HCT116 (cell line): ENCODE results near the gene CAND2. TPM values are rescaled to one million over a fixed set of nuclear protein-coding genes. Genes with fewer than 3 reads are reported as not detected.

Source experiments
- ATAC-seq: fragments of 200-7000 bp; cut with Tn5 transposase; 2 replicates; pipeline ENCODE4 v1.9.1; 2020; ENCODE audit warnings: mild to moderate bottlenecking, moderate library complexity
- BruUV-seq: library from RNA; stranded (reverse); fragments of 400-500 nt; replicated peaks from 2 replicates; lab custom pipeline; 2021; lab: Mats Ljungman, UMichigan
- CTCF ChIA-PET: fragments of 300-600 bp; sonication (Branson Sonifier 250); formaldehyde crosslinking; loops from one replicate; lab custom pipeline; 2021; ENCODE audit warnings: antibody characterized with exemption; lab: Charles Lee
- POLR2A ChIA-PET: fragments of 300-600, 350-600 bp; sonication (Branson Sonifier 250); formaldehyde crosslinking; loops from one replicate; lab custom pipeline; 2021; ENCODE audit warnings: antibody characterized with exemption; lab: Charles Lee
- RAD21 ChIA-PET, 2 experiments: fragments of 300-600 bp; sonication (Branson Sonifier 250); formaldehyde crosslinking; loops; one replicate each; lab custom pipeline; 2023; ENCODE audit warnings: low total read pairs in 2 of 2; ENCODE audit not compliant: uncharacterized antibody in 2 of 2, unreplicated experiment in 2 of 2, low non-redundant PET in 1 of 2; lab: Charles Lee
- DNase-seq: peaks from one replicate; pipeline ENCODE4 v3.0.0-alpha.2; 2010; ENCODE audit warnings: low read depth, low spot score
- H2AFZ ChIP-seq: fragments of 200-600 bp; shearing (Covaris generic), sonication (generic); 2 replicates; pipeline ENCODE4 v1.6.1; 2017; ENCODE audit warnings: low read depth, mixed run types, mixed read lengths, antibody characterized with exemption, low read length; ENCODE audit not compliant: poor library complexity, severe bottlenecking
- H3K27ac ChIP-seq: 2 replicates; pipeline ENCODE4 v1.5.1; 2012; ENCODE audit warnings: low read depth, low read length
- H3K27me3 ChIP-seq: fragments of 200-600 bp; sonication (generic); 2 replicates; pipeline ENCODE4 v1.6.1; 2016; ENCODE audit warnings: mixed run types, low read length, mixed read lengths; ENCODE audit not compliant: insufficient read depth
- H3K36me3 ChIP-seq, 2 experiments: fragments of 200-500 bp in 1 of 2; fragments of 200-600 bp in 1 of 2; sonication (Bioruptor generic) in 1 of 2; sonication (generic) in 1 of 2; 2 replicates each; pipeline versions ENCODE4 v1.5.1 to v1.6.1; 2014 to 2016; ENCODE audit warnings: low read length in 2 of 2, inconsistent platforms in 1 of 2, mixed read lengths in 1 of 2, mixed run types in 1 of 2; ENCODE audit not compliant: insufficient read depth in 2 of 2, control insufficient read depth in 1 of 2
- H3K4me1 ChIP-seq, 2 experiments: fragments of 200-600 bp in 1 of 2; sonication (generic) in 1 of 2; 2 replicates each; pipeline versions ENCODE4 v1.5.1 to v1.6.1; 2012 to 2017; ENCODE audit warnings: low read length in 2 of 2, inconsistent platforms in 1 of 2, mild to moderate bottlenecking in 1 of 2, mixed read lengths in 1 of 2, mixed run types in 1 of 2, moderate library complexity in 1 of 2; ENCODE audit not compliant: insufficient read depth in 2 of 2, control insufficient read depth in 1 of 2
- H3K4me2 ChIP-seq: fragments of 200-600 bp; sonication (generic); 2 replicates; pipeline ENCODE4 v1.6.1; 2017; ENCODE audit warnings: mixed run types, low read length, mixed read lengths
- H3K4me3 ChIP-seq, 2 experiments: fragments of 200-600 bp in 1 of 2; sonication (generic) in 1 of 2; replicated peaks in 1 of 2; 2 replicates each; pipeline ENCODE4 v1.5.1; 2011 to 2016; ENCODE audit warnings: low read length in 2 of 2, control low read depth in 1 of 2, low read depth in 1 of 2, mild to moderate bottlenecking in 1 of 2, mixed read lengths in 1 of 2, mixed run types in 1 of 2
- H3K79me2 ChIP-seq: fragments of 200-600 bp; sonication (generic); 2 replicates; pipeline ENCODE4 v1.6.1; 2017; ENCODE audit warnings: mild to moderate bottlenecking, mixed run types, low read length, moderate library complexity, mixed read lengths; ENCODE audit not compliant: insufficient read depth
- H3K9ac ChIP-seq: fragments of 200-600 bp; sonication (generic); 2 replicates; pipeline ENCODE4 v1.6.1; 2016; ENCODE audit warnings: low read length, mixed read lengths
- H3K9me2 ChIP-seq: fragments of 200-600 bp; sonication (generic), shearing (Covaris generic); 2 replicates; pipeline ENCODE4 v1.6.1; 2017; ENCODE audit warnings: mixed run types, mild to moderate bottlenecking, moderate library complexity; ENCODE audit not compliant: insufficient read depth
- H3K9me3 ChIP-seq, 2 experiments: fragments of 200-500 bp in 1 of 2; fragments of 200-600 bp in 1 of 2; sonication (Bioruptor generic) in 1 of 2; sonication (generic) in 1 of 2; 2 replicates each; pipeline ENCODE4 v1.6.1; 2014 to 2017; ENCODE audit warnings: low read length in 2 of 2, mixed read lengths in 2 of 2, inconsistent platforms in 1 of 2, low read depth in 1 of 2, mild to moderate bottlenecking in 1 of 2, mixed run types in 1 of 2, moderate library complexity in 1 of 2; ENCODE audit not compliant: control insufficient read depth in 1 of 2, insufficient read depth in 1 of 2
- H4K20me1 ChIP-seq: fragments of 200-600 bp; sonication (generic), shearing (Covaris generic); 2 replicates; pipeline ENCODE4 v1.6.1; 2017; ENCODE audit warnings: mixed run types, mild to moderate bottlenecking, moderate library complexity; ENCODE audit not compliant: insufficient read depth
- CEBPB ChIP-seq: IDR thresholded peaks from 2 replicates; pipeline ENCODE4 v1.6.1; 2012; ENCODE audit warnings: low read depth
- ELF1 ChIP-seq: IDR thresholded peaks from 2 replicates; pipeline ENCODE4 v1.6.1; 2012; ENCODE audit warnings: low read depth, borderline replicate concordance
- EZH2 ChIP-seq: fragments of 200-600 bp; sonication (generic); IDR thresholded peaks from 2 replicates; pipeline ENCODE4 v1.6.1; 2017; ENCODE audit warnings: antibody characterized with exemption, mixed run types
- POLR2A ChIP-seq: IDR thresholded peaks from 2 replicates; pipeline ENCODE4 v1.7.0; 2011; ENCODE audit warnings: borderline replicate concordance; ENCODE audit not compliant: insufficient read depth, insufficient read length; ENCODE audit errors: extremely low read depth
- RAD21 ChIP-seq: IDR thresholded peaks from 2 replicates; pipeline ENCODE4 v1.6.1; 2012; ENCODE audit warnings: low read depth, mild to moderate bottlenecking
- SIN3A ChIP-seq: IDR thresholded peaks from 2 replicates; pipeline ENCODE4 v1.6.1; 2012; ENCODE audit warnings: low read depth
- SP1 ChIP-seq: IDR thresholded peaks from 2 replicates; pipeline ENCODE4 v1.6.1; 2012; ENCODE audit warnings: low read depth
- ZBTB33 ChIP-seq: IDR thresholded peaks from 2 replicates; pipeline ENCODE4 v1.6.1; 2011; ENCODE audit warnings: mild to moderate bottlenecking, low read length, moderate library complexity; ENCODE audit not compliant: insufficient replicate concordance; ENCODE audit errors: extremely low read depth
- ZFX ChIP-seq: fragments of 450-650 bp; IDR thresholded peaks from 2 replicates; pipeline ENCODE4 v1.6.1; 2017
- ZNF274 ChIP-seq: fragments of 200-500 bp; sonication (Bioruptor generic); IDR thresholded peaks from 2 replicates; pipeline ENCODE4 v1.6.1; 2014; ENCODE audit warnings: mild to moderate bottlenecking, low read depth, low read length, inconsistent platforms
- intact Hi-C: fragments of 100-400 bp; cut with micrococcal nuclease; formaldehyde crosslinking; loops from 2 replicates; pipeline ENCODE4 v1.10.0; 2022
- total RNA-seq: library from RNA; stranded (reverse); gene quantifications from one replicate; pipeline ENCODE4 v1.2.1, GENCODE V29; 2021; ENCODE audit not compliant: unreplicated experiment

The CAND2 gene
- total RNA-seq, 1 experiment from 2014 or later, result not detected

GRCh38 chr3:12835052-12835665 lies 38.7 kb downstream of the CAND2 start:
- Histone ChIP-seq H3K79me2 (peaks cover 68% of the 10 kb centered on the region), H2AFZ (no peak overlapping the region), H3K4me1 (peaks cover 0 to 17% of the 10 kb centered on the region in 2 experiments; a peak in 2 of 4 replicates), H3K4me2 (no peak overlapping the region), H3K4me3 (no peak overlapping the region), H3K9me3 (no peaks in the 10 kb centered on the region), H3K9ac (no peak overlapping the region), H3K27me3 (no peaks in the 10 kb centered on the region), H3K27ac (no peak overlapping the region), H3K9me2 (no peaks in the 10 kb centered on the region), H4K20me1 (peaks cover 73% of the 10 kb centered on the region; the same call in 1 of the 2 replicates), H3K36me3 (peaks cover 62 to 88% of the 10 kb centered on the region in 2 experiments)
- intact Hi-C loops, result no loop called here
- ChIA-PET CTCF (interaction anchor here (1.0 kb wide), 1 partner anchor 12 kb away, joined by 3 read pairs; no protein-coding TSS in a partner anchor), RAD21 (no interaction called here), POLR2A (no interaction called here)
- BruUV-seq, result no TSS peak
- TF ChIP-seq SIN3A, result no peak
- TF ChIP-seq ZNF274, result no peak
- TF ChIP-seq ZBTB33, result no peak
- no peak for TF ChIP-seq POLR2A
- TF ChIP-seq ZFX, result no peak
- TF ChIP-seq ELF1, result no peak
- no peak for TF ChIP-seq CEBPB
- TF ChIP-seq SP1, result no peak
- TF ChIP-seq EZH2, result no peak
- no peak for TF ChIP-seq RAD21
- ATAC-seq (no peak), DNase-seq (no peak)
